HG02759 (cell line): Measurements from ENCODE around the gene BEND7.
"Not testable (repeated sequence)": the region's sequence is repeated elsewhere in the genome, so short reads cannot be mapped to it uniquely, and the experiment has no call there.

Experiments used
- ATAC-seq: cut with Tn5 transposase; IDR thresholded peaks from one replicate; pipeline ENCODE4 v1.9.1; 2021; ENCODE audit warnings: mild to moderate bottlenecking, moderate library complexity; ENCODE audit not compliant: unreplicated experiment

The BEND7 gene, protein sequence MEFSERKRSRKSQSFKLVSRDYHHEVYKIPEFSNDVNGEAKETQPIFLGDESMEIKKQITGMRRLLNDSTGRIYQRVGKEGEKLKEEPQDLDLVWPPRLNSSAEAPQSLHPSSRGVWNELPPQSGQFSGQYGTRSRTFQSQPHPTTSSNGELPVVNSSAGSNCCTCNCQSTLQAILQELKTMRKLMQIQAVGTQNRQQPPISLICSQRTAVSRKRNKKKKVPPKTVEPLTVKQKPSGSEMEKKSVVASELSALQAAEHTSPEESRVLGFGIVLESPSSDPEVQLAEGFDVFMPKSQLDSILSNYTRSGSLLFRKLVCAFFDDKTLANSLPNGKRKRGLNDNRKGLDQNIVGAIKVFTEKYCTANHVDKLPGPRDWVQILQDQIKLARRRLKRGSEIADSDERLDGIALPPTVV

DNA sequence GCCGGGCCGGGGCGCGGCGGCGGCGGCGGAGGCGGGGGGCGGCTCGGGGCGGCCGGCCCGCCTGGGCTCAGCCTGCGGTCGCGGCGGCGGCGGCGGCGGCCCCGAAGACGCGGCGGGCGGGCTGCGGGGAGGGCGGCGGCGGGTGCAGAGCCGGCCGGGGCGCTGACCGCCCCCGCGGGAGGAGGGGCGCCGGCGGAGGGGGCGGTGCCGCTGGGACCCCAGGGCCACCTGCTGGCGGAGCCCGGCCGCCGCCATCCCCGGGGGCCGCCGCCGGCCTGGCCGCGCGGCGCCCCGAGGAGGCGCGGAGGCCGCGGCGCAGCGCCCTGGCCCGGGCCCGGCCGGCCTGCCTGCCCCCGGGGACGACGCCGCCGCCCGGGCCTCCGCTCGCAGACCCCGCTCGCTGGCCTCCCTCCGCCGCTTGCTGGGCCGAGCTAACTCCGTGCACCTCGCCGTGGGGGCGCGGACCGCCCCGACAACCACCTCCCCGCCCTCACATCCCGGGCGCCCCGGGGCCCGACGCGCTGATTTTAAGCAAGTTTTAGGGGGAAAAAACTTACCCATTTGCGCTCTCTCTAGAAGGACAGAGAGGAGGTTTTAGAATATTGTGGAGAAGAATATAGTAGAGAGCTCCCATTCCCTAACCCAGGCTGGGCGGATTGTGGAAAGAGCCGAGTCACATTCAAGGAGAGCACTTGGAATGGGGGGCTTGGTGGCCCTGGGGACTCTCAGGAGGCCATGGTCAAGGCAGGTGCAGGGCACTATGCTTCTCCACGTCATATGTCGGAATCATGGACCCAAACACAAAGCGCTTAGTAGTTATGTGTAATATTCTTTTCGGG is at the start of gene BEND7:
BEND7 (minus strand) TSS at position 140 of the 839 bp plus-strand sequence. CDS start 481 bp downstream, outside the sequence.
- ATAC-seq, result peak; percentile 43

GRCh38 chr10:13573960-13574359 is 45.1 kb upstream of the BEND7 start:
- ATAC-seq, result no peak

GRCh38 chr10:13571541-13571940 is 42.7 kb upstream of the BEND7 start:
- no peak for ATAC-seq

DNA sequence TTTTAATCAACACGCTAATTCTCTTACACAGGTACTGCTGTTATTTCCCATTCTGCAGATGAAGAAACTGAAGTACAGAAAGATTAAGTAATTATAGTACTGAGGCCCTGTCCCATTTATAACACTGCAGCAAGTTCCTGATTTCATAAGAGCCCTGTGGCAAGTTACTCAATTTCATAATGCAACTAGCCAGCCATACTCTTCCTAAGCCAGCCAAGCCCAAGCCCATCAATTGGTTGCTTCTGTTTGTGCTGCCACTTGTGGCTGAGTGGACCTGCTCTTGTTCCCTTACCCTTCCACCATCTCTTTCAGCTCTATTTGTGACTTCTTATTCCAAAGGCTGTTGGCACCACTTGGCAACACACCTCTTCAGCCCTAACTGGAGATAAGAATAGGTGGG is 38.2 kb upstream of the BEND7 start:
- no peak for ATAC-seq

- no peak for ATAC-seq
Observed at GRCh38 chr10:13564576-13564975, 35.8 kb upstream of the BEND7 start.

GRCh38 chr10:13563481-13564445 is 34.9 kb upstream of the BEND7 start:
- no peak for ATAC-seq

DNA sequence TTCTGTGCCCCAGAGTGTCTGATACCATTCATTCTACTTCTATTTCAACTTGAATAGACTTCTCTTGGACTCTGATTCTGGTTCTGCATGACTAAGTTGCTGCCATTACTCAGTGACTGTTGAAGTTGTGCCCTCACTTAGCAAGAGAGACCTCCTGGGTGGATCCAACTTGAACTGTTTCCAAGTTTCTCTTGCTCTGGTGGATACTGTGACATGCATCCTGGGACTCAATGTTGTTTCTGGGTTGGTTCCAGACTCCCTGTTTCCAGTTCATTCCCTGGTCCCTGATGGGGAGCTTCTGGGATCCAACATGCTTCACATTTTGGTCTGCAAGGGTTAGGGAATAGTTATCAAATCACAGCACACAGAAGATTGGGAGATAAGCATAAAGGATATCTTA is 31.8 kb upstream of the BEND7 start:
- ATAC-seq, result no peak

DNA sequence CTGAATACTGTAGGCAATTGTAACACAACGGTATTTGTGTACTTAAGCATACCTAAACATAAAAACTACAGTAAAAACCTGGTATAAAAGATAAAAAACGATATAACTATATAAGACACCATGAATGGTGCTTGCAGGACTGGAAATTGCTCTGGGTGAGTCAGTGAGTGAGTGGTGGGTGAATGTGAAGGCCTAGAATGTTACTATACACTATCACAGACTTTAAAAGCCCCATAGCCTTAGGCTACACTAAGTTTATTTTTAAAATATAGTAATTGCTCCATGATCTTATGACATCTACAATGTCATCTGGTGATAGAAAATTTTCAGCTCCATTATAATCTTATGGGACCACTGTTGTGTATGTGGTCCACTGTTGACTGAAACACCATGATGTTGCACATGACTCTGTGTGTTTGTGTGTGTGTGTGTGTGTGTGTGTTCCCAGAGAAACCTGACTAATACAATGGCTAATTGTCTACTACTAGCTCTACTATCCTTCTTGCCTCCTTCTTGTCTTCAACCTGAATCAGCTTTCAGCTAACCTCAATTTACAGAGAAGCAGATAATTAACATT is 30.4 kb upstream of the BEND7 start:
- no peak for ATAC-seq

GRCh38 chr10:13555884-13556510 is 27.2 kb upstream of the BEND7 start:
- no peak for ATAC-seq

GRCh38 chr10:13550802-13551201 is 22.0 kb upstream of the BEND7 start:
- no peak for ATAC-seq

GRCh38 chr10:13542533-13542932 is 13.7 kb upstream of the BEND7 start:
- ATAC-seq, result no peak

DNA sequence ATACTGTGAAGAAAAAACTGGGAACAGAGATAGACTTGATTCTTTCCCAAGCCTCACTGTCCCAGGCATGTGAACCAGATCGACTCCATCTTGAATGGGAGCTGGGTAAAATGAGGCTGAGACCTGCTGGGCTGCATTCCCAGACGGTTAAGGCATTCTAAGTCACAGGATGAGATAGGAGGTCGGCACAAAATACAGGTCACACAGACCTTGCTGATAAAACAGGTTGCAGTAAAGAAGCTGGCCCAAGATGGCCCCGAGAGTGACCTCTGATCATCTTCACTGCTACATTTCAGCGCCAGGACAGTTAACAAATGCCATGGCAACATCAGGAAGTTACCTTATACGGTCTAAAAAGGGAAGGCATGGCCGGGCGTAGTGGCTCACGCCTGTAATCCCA is 9.2 kb upstream of the BEND7 start:
- not testable (repeated sequence) for ATAC-seq

DNA sequence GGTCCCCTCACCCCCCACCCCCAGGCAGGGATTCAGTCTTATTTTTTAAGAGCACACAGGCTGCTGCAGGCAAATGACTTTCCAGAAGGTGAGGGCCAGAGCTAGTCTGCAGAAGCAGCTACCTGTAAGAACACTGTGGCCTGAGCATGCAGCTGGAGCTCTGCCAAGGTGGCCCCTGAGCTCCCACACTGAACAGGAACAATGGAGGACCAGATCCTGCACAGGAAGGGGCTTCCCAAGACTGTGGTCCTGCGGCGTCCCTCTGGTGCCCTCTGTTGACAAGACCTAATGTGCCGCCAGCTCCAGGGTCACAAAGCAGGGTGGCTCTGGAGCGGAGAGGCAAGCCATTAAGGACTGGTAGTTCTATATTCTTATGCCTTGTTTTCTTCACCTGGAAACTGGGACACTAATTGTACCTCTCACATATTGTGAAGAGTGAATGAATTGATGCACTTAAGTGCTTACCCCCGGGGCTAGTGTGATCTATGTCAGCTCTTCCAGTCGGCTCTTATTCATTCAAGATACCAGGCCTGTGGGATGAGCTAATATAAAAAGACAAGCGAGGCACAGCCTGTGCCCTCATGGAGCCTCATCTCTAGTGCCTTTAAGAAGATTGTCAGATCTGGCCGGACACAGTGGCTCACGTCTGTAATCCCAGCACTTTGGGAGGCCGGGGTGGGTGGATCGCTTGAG is 8.0 kb upstream of the BEND7 start:
- peak; percentile 63 for ATAC-seq

DNA sequence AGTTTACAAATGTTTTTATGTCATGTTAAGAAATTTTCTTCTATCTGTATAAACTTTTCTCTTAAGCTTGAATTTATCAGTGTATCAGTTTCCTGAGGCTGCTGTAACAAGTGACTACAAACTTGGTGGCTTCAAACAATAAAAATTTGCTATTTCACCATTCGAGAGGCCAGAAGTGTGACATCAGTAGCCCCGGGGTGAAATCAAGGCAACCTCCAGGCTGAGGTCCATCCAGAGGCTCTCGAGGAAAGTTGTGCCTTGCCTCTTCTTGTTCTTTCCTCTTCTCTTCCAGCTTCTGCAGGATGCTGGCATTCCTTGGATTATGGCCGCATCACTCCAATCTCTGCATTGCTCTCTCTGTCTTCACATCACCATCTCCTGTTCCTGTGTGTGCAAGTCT is 6.5 kb upstream of the BEND7 start:
- ATAC-seq, result no peak

- ATAC-seq, result no peak
Observed at GRCh38 chr10:13529714-13529973, 830 bp upstream of the BEND7 start.

DNA sequence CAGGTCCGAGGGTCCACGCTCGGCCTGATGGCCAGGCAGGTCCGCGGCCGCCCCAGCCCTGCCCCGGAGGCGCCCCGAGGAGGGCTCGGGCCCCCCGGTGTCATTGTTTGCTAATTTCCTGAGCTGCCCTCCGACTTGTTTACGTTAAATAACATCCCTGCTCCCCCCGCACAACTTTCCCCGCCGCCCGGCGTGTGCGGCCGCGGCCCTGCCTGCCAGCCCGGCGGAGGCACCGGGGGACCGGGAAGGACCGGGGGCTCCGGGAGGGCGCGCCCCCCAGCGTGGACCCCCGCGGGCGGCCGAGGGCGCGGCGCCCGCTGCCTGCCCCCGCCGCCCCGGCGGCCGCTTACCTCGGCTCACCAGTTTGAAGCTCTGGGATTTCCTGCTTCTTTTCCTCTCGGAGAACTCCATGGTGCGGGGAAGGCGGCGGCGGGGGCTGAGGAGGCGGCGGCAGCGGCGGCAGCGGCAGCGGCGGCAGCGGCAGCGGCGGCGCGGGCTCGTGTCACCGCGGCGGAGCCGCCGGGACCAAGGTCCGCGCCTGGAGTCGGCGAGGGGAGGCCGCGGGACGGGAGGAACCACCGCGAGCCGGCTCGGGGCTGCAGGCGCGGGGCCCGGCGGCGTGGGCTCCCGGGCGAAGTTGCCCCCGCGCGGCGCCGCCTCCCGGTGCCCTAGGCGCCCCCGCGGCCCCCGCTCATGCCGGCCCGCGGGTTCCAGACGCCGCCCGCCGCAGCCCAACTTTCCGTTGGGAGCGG is 515 bp downstream of the BEND7 start:
- ATAC-seq, result peak; percentile 27

DNA sequence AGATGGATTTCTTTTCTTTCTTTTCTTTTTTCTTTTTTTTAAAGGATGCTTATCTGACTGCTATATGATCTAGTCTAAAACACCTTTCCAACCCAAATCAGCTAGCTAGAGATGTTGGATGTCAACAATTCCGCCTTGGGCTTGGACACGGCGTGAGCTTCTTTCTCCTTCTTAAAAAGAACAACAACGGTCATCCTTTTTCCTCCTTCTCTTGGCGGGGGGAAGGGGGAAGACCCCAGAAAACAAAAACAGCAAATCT is 1.0 kb downstream of the BEND7 start:
- ATAC-seq, result no peak

DNA sequence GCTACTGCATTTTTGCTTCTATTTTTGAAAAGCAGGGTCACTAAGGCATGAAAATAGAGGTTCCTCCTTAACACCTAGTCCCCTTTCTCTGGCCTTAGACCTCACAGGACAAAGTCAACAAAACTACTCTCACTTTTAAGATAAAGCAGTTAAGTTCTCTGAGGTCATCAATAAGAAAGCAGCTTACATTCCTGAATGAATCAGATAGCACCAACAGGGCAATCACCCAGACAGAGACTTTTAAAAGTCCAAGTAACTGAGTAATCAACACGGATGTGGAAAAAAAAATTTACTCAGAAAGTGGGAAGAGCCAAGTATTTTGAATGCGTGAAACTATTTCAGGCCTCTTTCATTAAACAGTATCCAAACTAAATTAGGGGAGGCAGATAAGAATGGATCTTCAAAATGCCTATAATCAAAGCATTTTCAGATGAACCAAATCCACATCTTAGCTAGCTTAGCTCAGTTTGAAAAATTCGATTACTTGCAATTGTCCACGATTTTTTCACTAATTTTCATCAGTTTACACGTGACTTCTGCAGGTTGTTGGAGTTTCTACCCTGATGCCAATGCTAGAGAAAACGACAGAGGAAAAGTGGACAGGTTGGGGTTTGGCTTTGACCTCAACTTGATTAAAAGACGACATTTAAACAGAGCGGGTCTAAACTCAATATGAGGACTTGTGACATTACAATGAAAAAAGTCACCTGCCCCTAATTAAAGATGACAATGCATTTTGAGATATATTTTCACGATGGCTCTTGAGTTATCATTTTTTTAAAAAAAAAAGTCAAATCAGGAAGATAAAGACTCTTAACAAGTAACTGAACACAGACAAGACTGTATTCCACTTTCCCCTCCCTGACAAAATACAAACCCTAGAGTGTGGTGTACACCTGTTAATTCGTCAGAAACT is 1.6 kb downstream of the BEND7 start:
- ATAC-seq, result no peak
